PC-3 (cell line): ENCODE data around the gene SOX12. TPM values are rescaled to one million over a fixed set of nuclear protein-coding genes. Genes with fewer than 3 reads are reported as not detected.

Source experiments
- ATAC-seq: fragments of 200-7000 bp; cut with Tn5 transposase; 2 replicates; pipeline ENCODE4 v1.9.1; 2020; ENCODE audit warnings: mild to moderate bottlenecking, moderate library complexity
- BruUV-seq: library from RNA; stranded (reverse); fragments of 400-500 nt; replicated peaks from 2 replicates; lab custom pipeline; 2021; lab: Mats Ljungman, UMichigan
- CTCF ChIA-PET: fragments of 300-600 bp; sonication (Branson Sonifier 250); formaldehyde crosslinking; loops from one replicate; lab custom pipeline; 2022; ENCODE audit warnings: antibody characterized with exemption; lab: Charles Lee
- POLR2A ChIA-PET: fragments of 300-600 bp; sonication (Branson Sonifier 250); formaldehyde crosslinking; loops from one replicate; lab custom pipeline; 2022; ENCODE audit warnings: antibody characterized with exemption; ENCODE audit not compliant: unreplicated experiment; lab: Charles Lee
- DNase-seq: peaks from one replicate; pipeline ENCODE4 v3.0.0-alpha.2; 2015
- H2AFZ ChIP-seq: fragments of 300-600 bp; sonication (generic); 2 replicates; pipeline ENCODE4 v1.6.0; 2016; ENCODE audit warnings: antibody characterized with exemption, low read length
- H3F3A ChIP-seq: fragments of 300-600 bp; sonication (generic); one replicate; pipeline ENCODE4 v1.6.0; 2017; ENCODE audit warnings: antibody characterized with exemption, low read length, control low read depth, mild to moderate bottlenecking; ENCODE audit not compliant: unreplicated experiment
- H3K27ac ChIP-seq: fragments of 300-600 bp; sonication (generic); 2 replicates; pipeline ENCODE4 v1.5.1; 2016; ENCODE audit warnings: mild to moderate bottlenecking, low read length
- H3K27me3 ChIP-seq: fragments of 300-600 bp; sonication (generic); 2 replicates; pipeline ENCODE4 v1.6.1; 2016; ENCODE audit warnings: low read length, mixed read lengths
- H3K36me3 ChIP-seq: fragments of 300-600 bp; sonication (generic); 2 replicates; pipeline ENCODE4 v1.6.1; 2016; ENCODE audit warnings: low read depth, mixed run types, low read length, mixed read lengths
- H3K4me1 ChIP-seq: fragments of 300-600 bp; sonication (generic); 2 replicates; pipeline ENCODE4 v1.5.1; 2016; ENCODE audit warnings: low read length; ENCODE audit not compliant: insufficient read depth
- H3K4me2 ChIP-seq: fragments of 300-600 bp; sonication (generic); 2 replicates; pipeline ENCODE4 v1.6.0; 2016; ENCODE audit warnings: low read length
- H3K4me3 ChIP-seq: fragments of 300-600 bp; sonication (generic); 2 replicates; pipeline ENCODE4 v1.5.1; 2016; ENCODE audit warnings: mild to moderate bottlenecking, low read length, mixed read lengths
- H3K79me2 ChIP-seq: fragments of 300-600 bp; sonication (generic); 2 replicates; pipeline ENCODE4 v1.6.1; 2017; ENCODE audit warnings: low read length, mixed read lengths
- H3K9ac ChIP-seq: fragments of 300-600 bp; sonication (generic); 2 replicates; pipeline ENCODE4 v1.6.0; 2016; ENCODE audit warnings: mild to moderate bottlenecking, low read length
- H3K9me2 ChIP-seq: fragments of 300-600 bp; sonication (generic); replicated peaks from 2 replicates; pipeline ENCODE4 v1.6.1; 2016; ENCODE audit warnings: mixed run types, low read length, mixed read lengths
- H3K9me3 ChIP-seq: fragments of 300-600 bp; sonication (generic); 2 replicates; pipeline ENCODE4 v1.6.1; 2016; ENCODE audit warnings: low read length, mixed read lengths
- H4K20me1 ChIP-seq: fragments of 300-600 bp; sonication (generic); 2 replicates; pipeline ENCODE4 v1.6.1; 2016; ENCODE audit warnings: low read length, mixed read lengths
- EZH2 ChIP-seq: fragments of 300-600 bp; sonication (generic); IDR thresholded peaks from one replicate; pipeline ENCODE4 v1.6.1; 2017; ENCODE audit warnings: antibody characterized with exemption, mild to moderate bottlenecking, low read length; ENCODE audit not compliant: unreplicated experiment
- EZH2phosphoT487 ChIP-seq: fragments of 300-600 bp; sonication (generic); IDR thresholded peaks from 2 replicates; pipeline ENCODE4 v1.6.1; 2018; ENCODE audit warnings: mild to moderate bottlenecking, antibody characterized with exemption, low read length, borderline replicate concordance
- intact Hi-C: fragments of 100-400 bp; cut with micrococcal nuclease; formaldehyde crosslinking; loops from 2 replicates; pipeline ENCODE4 v1.9.0; 2023
- total RNA-seq: library from RNA; depleted of rRNA; stranded (reverse); fragments of >200 nt; gene quantifications from 2 replicates; pipeline ENCODE4 v1.2.3, GENCODE V29; 2014
- TF ChIP-seq, protein P1 (sequence below): fragments of 300-600 bp; sonication (generic); conservative IDR thresholded peaks from 2 replicates; pipeline ENCODE4 v1.5.1; 2017; ENCODE audit warnings: antibody characterized with exemption, low read depth, mild to moderate bottlenecking, low read length

Gene SOX12
- total RNA-seq, 1 experiment from 2014 or later, result 13.8 TPM

DNA sequence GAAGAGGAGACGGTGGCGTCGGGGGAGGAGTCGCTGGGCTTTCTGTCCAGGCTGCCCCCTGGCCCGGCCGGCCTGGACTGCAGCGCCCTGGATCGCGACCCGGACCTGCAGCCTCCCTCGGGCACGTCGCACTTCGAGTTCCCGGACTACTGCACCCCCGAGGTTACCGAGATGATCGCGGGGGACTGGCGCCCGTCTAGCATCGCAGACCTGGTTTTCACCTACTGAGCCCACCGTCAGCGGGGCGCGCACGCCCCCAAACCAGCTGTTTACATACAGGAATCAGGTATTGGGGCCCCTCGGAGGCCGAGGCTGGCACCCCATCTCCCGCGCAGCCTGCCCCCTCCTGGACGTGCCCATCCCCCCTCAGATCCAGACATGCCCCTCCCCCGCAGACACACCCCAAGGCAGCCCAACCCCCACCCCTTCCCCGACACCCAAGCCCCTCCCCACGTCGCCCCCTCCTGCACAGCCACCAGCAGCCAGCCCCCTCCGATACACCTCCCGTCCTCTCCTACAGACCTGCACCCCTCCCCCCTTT lies 1.4 kb downstream of the SOX12 start:
- Histone ChIP-seq H3K4me3 (peak overlapping the region; percentile 74), H3K9me3 (no peaks in the 10 kb centered on the region), H3K9me2 (no peaks in the 10 kb centered on the region), H3K27me3 (no peaks in the 10 kb centered on the region), H2AFZ (peak overlapping the region; percentile 68), H3K9ac (peak overlapping the region; percentile 61), H3K36me3 (no peaks in the 10 kb centered on the region), H3K4me1 (peaks cover 33% of the 10 kb centered on the region), H3K27ac (no peak overlapping the region; the same call in 1 of the 2 replicates), H3K4me2 (peak overlapping the region; percentile 90), H3K79me2 (peaks cover 26% of the 10 kb centered on the region), H4K20me1 (peaks cover 5% of the 10 kb centered on the region), H3F3A (no peaks in the 10 kb centered on the region)
- BruUV-seq, result no TSS peak
- ChIA-PET POLR2A (no interaction called here), CTCF (no interaction called here)
- no peak for TF ChIP-seq EZH2
- TF ChIP-seq, protein P1, sequence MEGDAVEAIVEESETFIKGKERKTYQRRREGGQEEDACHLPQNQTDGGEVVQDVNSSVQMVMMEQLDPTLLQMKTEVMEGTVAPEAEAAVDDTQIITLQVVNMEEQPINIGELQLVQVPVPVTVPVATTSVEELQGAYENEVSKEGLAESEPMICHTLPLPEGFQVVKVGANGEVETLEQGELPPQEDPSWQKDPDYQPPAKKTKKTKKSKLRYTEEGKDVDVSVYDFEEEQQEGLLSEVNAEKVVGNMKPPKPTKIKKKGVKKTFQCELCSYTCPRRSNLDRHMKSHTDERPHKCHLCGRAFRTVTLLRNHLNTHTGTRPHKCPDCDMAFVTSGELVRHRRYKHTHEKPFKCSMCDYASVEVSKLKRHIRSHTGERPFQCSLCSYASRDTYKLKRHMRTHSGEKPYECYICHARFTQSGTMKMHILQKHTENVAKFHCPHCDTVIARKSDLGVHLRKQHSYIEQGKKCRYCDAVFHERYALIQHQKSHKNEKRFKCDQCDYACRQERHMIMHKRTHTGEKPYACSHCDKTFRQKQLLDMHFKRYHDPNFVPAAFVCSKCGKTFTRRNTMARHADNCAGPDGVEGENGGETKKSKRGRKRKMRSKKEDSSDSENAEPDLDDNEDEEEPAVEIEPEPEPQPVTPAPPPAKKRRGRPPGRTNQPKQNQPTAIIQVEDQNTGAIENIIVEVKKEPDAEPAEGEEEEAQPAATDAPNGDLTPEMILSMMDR, result peak; percentile 10; the same call in 1 of the 2 replicates
- intact Hi-C loops, result loop anchor here (5.0 kb wide), 1 partner anchor 89 kb away; no protein-coding TSS in a partner anchor
- peak; percentile 37 for DNase-seq
- ATAC-seq, result 0 out of 2 replicates have a peak, but pooled peaks have one; percentile 0

DNA sequence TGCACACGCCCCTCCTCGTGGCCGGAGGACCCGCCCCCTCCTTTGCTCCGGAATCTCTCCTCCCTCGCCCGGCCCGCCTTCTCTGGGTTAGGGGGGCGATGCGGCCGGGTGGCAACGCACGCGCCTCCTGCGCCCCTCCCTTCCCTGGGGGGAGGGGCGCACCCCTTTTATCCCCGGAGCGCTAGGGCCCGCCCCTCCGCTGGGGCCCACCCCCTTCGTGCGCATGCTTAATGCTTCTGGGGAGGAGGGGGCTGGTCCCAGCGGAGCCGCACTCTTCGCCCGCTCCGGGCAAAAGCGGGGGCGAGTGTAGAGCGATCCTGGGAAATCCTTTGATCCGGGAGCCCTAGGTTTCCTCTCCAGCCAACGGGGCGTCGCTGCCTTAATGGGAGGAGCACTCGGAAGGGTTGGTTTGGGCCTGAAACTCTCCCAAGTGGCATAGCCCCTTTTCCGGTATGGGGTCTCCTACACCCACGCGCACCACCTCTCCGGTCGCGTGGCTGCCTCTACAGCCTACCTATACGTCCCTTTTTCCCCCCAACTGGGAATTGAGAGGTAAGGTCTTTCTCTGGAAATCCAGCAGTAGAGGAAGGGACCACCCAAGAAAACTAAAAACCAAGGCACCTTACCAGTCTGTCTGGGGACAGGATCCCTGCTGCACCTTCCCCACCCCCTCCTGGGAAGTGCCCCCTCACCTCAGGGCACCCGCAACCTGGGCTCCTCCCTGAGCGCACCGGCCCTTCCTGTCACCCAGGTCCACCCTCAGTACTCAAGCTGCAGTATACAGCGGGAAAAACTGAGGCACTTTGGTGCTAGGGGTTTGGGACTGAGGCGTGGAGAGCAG lies 2.1 kb downstream of the SOX12 start:
- no peaks in the 10 kb centered on the region for H3K9me2 ChIP-seq
- H3K36me3 ChIP-seq, result no peaks in the 10 kb centered on the region
- intact Hi-C loops, result loop anchor here (5.0 kb wide), 1 partner anchor 90 kb away; no protein-coding TSS in a partner anchor
- peak overlapping the region; percentile 90 for H3K4me2 ChIP-seq
- POLR2A ChIA-PET, result no interaction called here
- CTCF ChIA-PET, result no interaction called here
- peak overlapping the region; percentile 61 for H3K9ac ChIP-seq
- peaks cover 26% of the 10 kb centered on the region for H3K79me2 ChIP-seq
- TSS peak; percentile 69 for BruUV-seq
- ATAC-seq (peak; percentile 12), DNase-seq (peak; percentile 94)
- TF ChIP-seq EZH2phosphoT487 (no peak), EZH2 (no peak)
- TF ChIP-seq, protein P1, result no peak
- peaks cover 33% of the 10 kb centered on the region for H3K4me1 ChIP-seq
- peak overlapping the region; percentile 64 for H2AFZ ChIP-seq
- peak overlapping the region; percentile 74 for H3K4me3 ChIP-seq
- H3F3A ChIP-seq, result no peaks in the 10 kb centered on the region
- no peaks in the 10 kb centered on the region for H3K27me3 ChIP-seq
- no peaks in the 10 kb centered on the region for H3K9me3 ChIP-seq
- H4K20me1 ChIP-seq, result peaks cover 5% of the 10 kb centered on the region
- H3K27ac ChIP-seq, result peak overlapping the region; percentile 1; the same call in 1 of the 2 replicates
